Fibroblast of peridontal ligament (primary cell): ENCODE results near the gene RESP18.

Experiments
- DNase-seq: peaks from one replicate; pipeline ENCODE4 v3.0.0-alpha.2; 2010; ENCODE audit errors: extremely low read depth

Gene RESP18

GRCh38 chr2:219332542-219332941 lies at the start of gene RESP18:
RESP18 (minus strand) TSS chr2:219332744.
- DNase-seq = no peak

GRCh38 chr2:219381448-219381847 lies 48.9 kb upstream of the RESP18 start:
- no peak for DNase-seq

GRCh38 chr2:219380926-219381325 lies 48.4 kb upstream of the RESP18 start:
- DNase-seq = no peak

GRCh38 chr2:219378163-219378851 lies 45.8 kb upstream of the RESP18 start:
- no peak for DNase-seq

GRCh38 chr2:219369447-219369861 lies 36.9 kb upstream of the RESP18 start:
- DNase-seq = peak; percentile 78

- DNase-seq = peak; percentile 89
Measured at GRCh38 chr2:219368690-219369191, 36.2 kb upstream of the RESP18 start.

- peak; percentile 99 for DNase-seq
Measured at GRCh38 chr2:219362524-219363164, 30.1 kb upstream of the RESP18 start.

GRCh38 chr2:219362072-219362471 lies 29.5 kb upstream of the RESP18 start:
- no peak for DNase-seq

GRCh38 chr2:219358170-219359075 lies 25.9 kb upstream of the RESP18 start:
- DNase-seq = no peak

GRCh38 chr2:219356834-219357233 lies 24.3 kb upstream of the RESP18 start:
- no peak for DNase-seq

GRCh38 chr2:219354582-219354981 lies 22.0 kb upstream of the RESP18 start:
- no peak for DNase-seq

GRCh38 chr2:219353129-219353528 lies 20.6 kb upstream of the RESP18 start:
- DNase-seq = no peak

- peak; percentile 69 for DNase-seq
Measured at GRCh38 chr2:219352448-219353023, 20.0 kb upstream of the RESP18 start.

GRCh38 chr2:219350710-219351221 lies 18.2 kb upstream of the RESP18 start:
- peak; percentile 91 for DNase-seq

- DNase-seq = no peak
Measured at GRCh38 chr2:219350215-219350614, 17.7 kb upstream of the RESP18 start.

GRCh38 chr2:219344751-219345430 lies 12.3 kb upstream of the RESP18 start:
- DNase-seq = peak; percentile 31

- no peak for DNase-seq
Measured at GRCh38 chr2:219335373-219335786, 2.8 kb upstream of the RESP18 start.

- DNase-seq = no peak
Measured at GRCh38 chr2:219334076-219334475, 1.5 kb upstream of the RESP18 start.

- DNase-seq = no peak
Measured at GRCh38 chr2:219331560-219332213, 857 bp downstream of the RESP18 start.

- DNase-seq = no peak
Measured at GRCh38 chr2:219327719-219328118, 4.8 kb downstream of the RESP18 start.
